Measurements from ENCODE around the gene IFNG. TPM values are rescaled to one million over a fixed set of nuclear protein-coding genes. Genes with fewer than 3 reads are reported as not detected.

The IFNG gene
- total RNA-seq, 1 experiment from 2014 or later, result 0.44 TPM

GRCh38 chr12:68156636-68157035, 2.9 kb downstream of the IFNG start:
- ChIA-PET CTCF (interaction anchor here (1.0 kb wide), 1 partner anchor 116 kb away, joined by 4 read pairs; no protein-coding TSS in a partner anchor), POLR2A (no interaction called here), RAD21 (ENCODE audit: low non-redundant PET in 1 of 2, low total read pairs in 2 of 2, uncharacterized antibody in 2 of 2, unreplicated experiment in 2 of 2) (no interaction called here)
- Histone ChIP-seq H3K9ac (ENCODE audit: low read length) (no peak overlapping the region), H3K4me2 (ENCODE audit: low read length) (no peak overlapping the region), H3K9me2 (ENCODE audit: insufficient read depth) (no peaks in the 10 kb centered on the region), H3K27me3 (ENCODE audit: insufficient read depth, low read length) (no peaks in the 10 kb centered on the region), H3K27ac (ENCODE audit: low read depth, low read length) (no peak overlapping the region), H4K20me1 (ENCODE audit: insufficient read depth) (no peaks in the 10 kb centered on the region), H3K79me2 (ENCODE audit: insufficient read depth, low read length) (no peaks in the 10 kb centered on the region), H3K36me3 (ENCODE audit: control insufficient read depth in 1 of 2, insufficient read depth in 2 of 2, low read length in 2 of 2) (no peaks in the 10 kb centered on the region), H3K4me1 (ENCODE audit: control insufficient read depth in 1 of 2, insufficient read depth in 2 of 2, low read length in 2 of 2) (no peaks in the 10 kb centered on the region), H3K9me3 (ENCODE audit: control insufficient read depth in 1 of 2, insufficient read depth in 1 of 2, low read depth in 1 of 2, low read length in 2 of 2) (no peaks in the 10 kb centered on the region), H3K4me3 (replicated peaks in 1 of 2; ENCODE audit: low read depth in 1 of 2, low read length in 2 of 2) (no peak overlapping the region), H2AFZ (ENCODE audit: low read depth, low read length, poor library complexity, severe bottlenecking) (no peak overlapping the region)
- ATAC-seq (no peak), DNase-seq (ENCODE audit: low read depth, low spot score) (no peak)
- no TSS peak for BruUV-seq (replicated peaks)
- no peak for TF ChIP-seq EZH2phosphoT487 (IDR thresholded peaks at IDR 0.05; ENCODE audit: borderline replicate concordance)
- intact Hi-C loops (cut with micrococcal nuclease), result no loop called here

- BruUV-seq (replicated peaks), result no TSS peak
- Histone ChIP-seq H3K4me2 (ENCODE audit: low read length) (no peak overlapping the region), H3K9ac (ENCODE audit: low read length) (no peak overlapping the region), H3K27me3 (ENCODE audit: insufficient read depth, low read length) (no peaks in the 10 kb centered on the region), H3K9me3 (ENCODE audit: control insufficient read depth in 1 of 2, insufficient read depth in 1 of 2, low read depth in 1 of 2, low read length in 2 of 2) (no peaks in the 10 kb centered on the region), H3K36me3 (ENCODE audit: control insufficient read depth in 1 of 2, insufficient read depth in 2 of 2, low read length in 2 of 2) (no peaks in the 10 kb centered on the region), H4K20me1 (ENCODE audit: insufficient read depth) (no peaks in the 10 kb centered on the region), H3K4me1 (ENCODE audit: control insufficient read depth in 1 of 2, insufficient read depth in 2 of 2, low read length in 2 of 2) (no peaks in the 10 kb centered on the region), H2AFZ (ENCODE audit: low read depth, low read length, poor library complexity, severe bottlenecking) (no peak overlapping the region), H3K4me3 (replicated peaks in 1 of 2; ENCODE audit: low read depth in 1 of 2, low read length in 2 of 2) (no peak overlapping the region), H3K79me2 (ENCODE audit: insufficient read depth, low read length) (no peaks in the 10 kb centered on the region), H3K9me2 (ENCODE audit: insufficient read depth) (no peaks in the 10 kb centered on the region), H3K27ac (ENCODE audit: low read depth, low read length) (no peak overlapping the region)
- ATAC-seq (no peak), DNase-seq (ENCODE audit: low read depth, low spot score) (no peak)
- POLR2A ChIA-PET, result no interaction called here
- CTCF ChIA-PET, result no interaction called here
- intact Hi-C loops (cut with micrococcal nuclease), result no loop called here
- RAD21 ChIA-PET (ENCODE audit: low non-redundant PET in 1 of 2, low total read pairs in 2 of 2, uncharacterized antibody in 2 of 2, unreplicated experiment in 2 of 2), result no interaction called here
- TF ChIP-seq ZBTB33 (IDR thresholded peaks at IDR 0.05; ENCODE audit: extremely low read depth, insufficient replicate concordance, low read length) (no peak), EZH2phosphoT487 (IDR thresholded peaks at IDR 0.05; ENCODE audit: borderline replicate concordance) (no peak), EGR1 (IDR thresholded peaks at IDR 0.05; ENCODE audit: low read depth) (no peak), CEBPB (IDR thresholded peaks at IDR 0.05; ENCODE audit: low read depth) (no peak), EZH2 (IDR thresholded peaks at IDR 0.05) (no peak), SP1 (IDR thresholded peaks at IDR 0.05; ENCODE audit: low read depth) (no peak), POLR2AphosphoS5 (IDR thresholded peaks at IDR 0.05; ENCODE audit: low read depth, low read length) (no peak), ZFX (IDR thresholded peaks at IDR 0.05) (no peak), POLR2A (IDR thresholded peaks at IDR 0.05; ENCODE audit: borderline replicate concordance, extremely low read depth, insufficient read depth, insufficient read length) (no peak), FOSL1 (IDR thresholded peaks at IDR 0.05; ENCODE audit: low read depth) (no peak), REST (IDR thresholded peaks at IDR 0.05; ENCODE audit: low read depth) (no peak), ATF3 (IDR thresholded peaks at IDR 0.05) (no peak)
- TF ChIP-seq, protein P1, sequence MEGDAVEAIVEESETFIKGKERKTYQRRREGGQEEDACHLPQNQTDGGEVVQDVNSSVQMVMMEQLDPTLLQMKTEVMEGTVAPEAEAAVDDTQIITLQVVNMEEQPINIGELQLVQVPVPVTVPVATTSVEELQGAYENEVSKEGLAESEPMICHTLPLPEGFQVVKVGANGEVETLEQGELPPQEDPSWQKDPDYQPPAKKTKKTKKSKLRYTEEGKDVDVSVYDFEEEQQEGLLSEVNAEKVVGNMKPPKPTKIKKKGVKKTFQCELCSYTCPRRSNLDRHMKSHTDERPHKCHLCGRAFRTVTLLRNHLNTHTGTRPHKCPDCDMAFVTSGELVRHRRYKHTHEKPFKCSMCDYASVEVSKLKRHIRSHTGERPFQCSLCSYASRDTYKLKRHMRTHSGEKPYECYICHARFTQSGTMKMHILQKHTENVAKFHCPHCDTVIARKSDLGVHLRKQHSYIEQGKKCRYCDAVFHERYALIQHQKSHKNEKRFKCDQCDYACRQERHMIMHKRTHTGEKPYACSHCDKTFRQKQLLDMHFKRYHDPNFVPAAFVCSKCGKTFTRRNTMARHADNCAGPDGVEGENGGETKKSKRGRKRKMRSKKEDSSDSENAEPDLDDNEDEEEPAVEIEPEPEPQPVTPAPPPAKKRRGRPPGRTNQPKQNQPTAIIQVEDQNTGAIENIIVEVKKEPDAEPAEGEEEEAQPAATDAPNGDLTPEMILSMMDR (IDR thresholded peaks at IDR 0.05 in 2 of 3, conservative IDR thresholded peaks at IDR 0.05 in 1 of 3; ENCODE audit: borderline replicate concordance in 1 of 3, insufficient read depth in 1 of 3, low read depth in 2 of 3, low read length in 2 of 3), result no peak
Observed at GRCh38 chr12:68154779-68155178, 4.8 kb downstream of the IFNG start.
